IPS-18c (cell line): ENCODE data around the gene TP53BP2.

ENCODE experiments used
- H3K4me3 ChIP-seq: 2 replicates; pipeline ENCODE4 v1.7.0; 2013; ENCODE audit warnings: low read depth, mild to moderate bottlenecking, low read length, moderate library complexity; ENCODE audit not compliant: insufficient read depth
- H3K9me3 ChIP-seq: one replicate; pipeline ENCODE4 v1.6.1; 2013; ENCODE audit warnings: mild to moderate bottlenecking, low read length, moderate library complexity; ENCODE audit not compliant: control insufficient read depth, insufficient read depth

The TP53BP2 gene

GRCh38 chr1:223780949-223781348 lies 64.8 kb downstream of the TP53BP2 start:
- no peak overlapping the region for H3K4me3 ChIP-seq

GRCh38 chr1:223780318-223780717 lies 65.4 kb downstream of the TP53BP2 start:
- Histone ChIP-seq H3K4me3 (no peak overlapping the region), H3K9me3 (no peaks in the 10 kb centered on the region)

More at GRCh38 chr1:223780949-223781348, 64.8 kb downstream of the TP53BP2 start:
- no peaks in the 10 kb centered on the region for H3K9me3 ChIP-seq

- Histone ChIP-seq H3K9me3 (no peaks in the 10 kb centered on the region), H3K4me3 (no peak overlapping the region)
These were observed 68.8 kb downstream of the TP53BP2 start for GRCh38 chr1:223776826-223777454.

GRCh38 chr1:223776075-223776814 lies 69.5 kb downstream of the TP53BP2 start:
- H3K4me3 ChIP-seq = no peak overlapping the region

GRCh38 chr1:223775711-223776074 lies 70.1 kb downstream of the TP53BP2 start:
- Histone ChIP-seq H3K9me3 (no peaks in the 10 kb centered on the region), H3K4me3 (no peak overlapping the region)

More at GRCh38 chr1:223776075-223776814, 69.5 kb downstream of the TP53BP2 start:
- H3K9me3 ChIP-seq = no peaks in the 10 kb centered on the region

GRCh38 chr1:223775054-223775453 lies 70.7 kb downstream of the TP53BP2 start:
- H3K4me3 ChIP-seq = no peak overlapping the region
- H3K9me3 ChIP-seq = no peaks in the 10 kb centered on the region

GRCh38 chr1:223774134-223774814 lies 71.5 kb downstream of the TP53BP2 start:
- Histone ChIP-seq H3K9me3 (no peaks in the 10 kb centered on the region), H3K4me3 (no peak overlapping the region)

- Histone ChIP-seq H3K9me3 (no peaks in the 10 kb centered on the region), H3K4me3 (no peak overlapping the region)
These were observed 73.0 kb downstream of the TP53BP2 start for GRCh38 chr1:223772771-223773160.

GRCh38 chr1:223771814-223772770 lies 73.7 kb downstream of the TP53BP2 start:
- no peak overlapping the region for H3K4me3 ChIP-seq
- H3K9me3 ChIP-seq = no peaks in the 10 kb centered on the region

- Histone ChIP-seq H3K4me3 (no peak overlapping the region), H3K9me3 (no peaks in the 10 kb centered on the region)
These were observed 74.3 kb downstream of the TP53BP2 start for GRCh38 chr1:223771469-223771813.

- no peaks in the 10 kb centered on the region for H3K9me3 ChIP-seq
- H3K4me3 ChIP-seq = no peak overlapping the region
These were observed 75.0 kb downstream of the TP53BP2 start for GRCh38 chr1:223770621-223771315.

- Histone ChIP-seq H3K4me3 (no peak overlapping the region), H3K9me3 (no peaks in the 10 kb centered on the region)
These were observed 79.9 kb downstream of the TP53BP2 start for GRCh38 chr1:223765719-223766340.

- Histone ChIP-seq H3K9me3 (no peaks in the 10 kb centered on the region), H3K4me3 (no peak overlapping the region)
These were observed 80.6 kb downstream of the TP53BP2 start for GRCh38 chr1:223765036-223765718.

- no peaks in the 10 kb centered on the region for H3K9me3 ChIP-seq
- no peak overlapping the region for H3K4me3 ChIP-seq
These were observed 81.9 kb downstream of the TP53BP2 start for GRCh38 chr1:223763881-223764280.

- Histone ChIP-seq H3K9me3 (no peaks in the 10 kb centered on the region), H3K4me3 (no peak overlapping the region)
These were observed 82.5 kb downstream of the TP53BP2 start for GRCh38 chr1:223763251-223763650.

GRCh38 chr1:223761411-223761810 lies 84.3 kb downstream of the TP53BP2 start:
- no peak overlapping the region for H3K4me3 ChIP-seq
- H3K9me3 ChIP-seq = no peaks in the 10 kb centered on the region
